Fibroblast of lung (primary cell): ENCODE measurements around the gene CLIP2. TPM values are rescaled to one million over a fixed set of nuclear protein-coding genes. Genes with fewer than 3 reads are reported as not detected.
"Not testable (repeated sequence)": the region's sequence is repeated elsewhere in the genome, so short reads cannot be mapped to it uniquely, and the experiment has no call there.

Source experiments
- DNase-seq, 2 donors: peaks; one replicate each; pipeline versions ENCODE4 v3.0.0 to v3.0.0-alpha.2; 2010; ENCODE audit warnings: low read depth in 2 of 2
- H2AFZ ChIP-seq: 2 replicates; pipeline ENCODE4 v1.5.1; 2012; ENCODE audit warnings: low read length, control low read depth, inconsistent platforms
- H3K27ac ChIP-seq: 2 replicates; pipeline ENCODE4 v1.5.1; 2011; ENCODE audit warnings: low read length, control low read depth; ENCODE audit not compliant: insufficient read depth
- H3K27me3 ChIP-seq: 2 replicates; pipeline ENCODE4 v1.5.1; 2011; ENCODE audit warnings: mild to moderate bottlenecking, low read length; ENCODE audit not compliant: control insufficient read depth, insufficient read depth
- H3K36me3 ChIP-seq: 2 replicates; pipeline ENCODE4 v1.5.1; 2011; ENCODE audit warnings: low read length; ENCODE audit not compliant: control insufficient read depth, insufficient read depth
- H3K4me1 ChIP-seq: 2 replicates; pipeline ENCODE4 v1.5.1; 2011; ENCODE audit warnings: low read length; ENCODE audit not compliant: control insufficient read depth, insufficient read depth; ENCODE audit errors: extremely low read depth
- H3K4me2 ChIP-seq: 2 replicates; pipeline ENCODE4 v1.5.1; 2011; ENCODE audit warnings: low read length, control low read depth; ENCODE audit not compliant: insufficient read depth; ENCODE audit errors: extremely low read depth
- H3K4me3 ChIP-seq, 4 experiments: fragments of 200-600 bp in 1 of 4; sonication (generic) in 1 of 4; replicated peaks in 1 of 4; 2 replicates each; pipeline ENCODE4 v1.5.1; 2011 to 2016; ENCODE audit warnings: low read length in 4 of 4, low read depth in 3 of 4, mild to moderate bottlenecking in 3 of 4, control low read depth in 2 of 4, inconsistent platforms in 1 of 4, mixed read lengths in 1 of 4; ENCODE audit not compliant: insufficient read depth in 1 of 4; ENCODE audit errors: control extremely low read depth in 1 of 4
- H3K79me2 ChIP-seq: 2 replicates; pipeline ENCODE4 v1.5.1; 2012; ENCODE audit warnings: mild to moderate bottlenecking, low read length, inconsistent platforms; ENCODE audit not compliant: control insufficient read depth, insufficient read depth
- H3K9ac ChIP-seq: 2 replicates; pipeline ENCODE4 v1.5.1; 2011; ENCODE audit warnings: mild to moderate bottlenecking, low read length, control low read depth; ENCODE audit not compliant: insufficient read depth
- H3K9me3 ChIP-seq: 2 replicates; pipeline ENCODE4 v1.5.1; 2012; ENCODE audit warnings: low read depth, low read length; ENCODE audit not compliant: control insufficient read depth, insufficient read depth
- H4K20me1 ChIP-seq: 2 replicates; pipeline ENCODE4 v1.5.1; 2011; ENCODE audit warnings: low read length; ENCODE audit not compliant: control insufficient read depth, insufficient read depth; ENCODE audit errors: extremely low read depth
- CTCF ChIP-seq, 2 donors: IDR thresholded peaks in 1 of 2; conservative IDR thresholded peaks in 1 of 2; 1 replicate in 1 of 2; 2 replicates in 1 of 2; pipeline ENCODE4 v1.5.1; 2011 to 2012; ENCODE audit warnings: low read length in 2 of 2, control low read depth in 1 of 2, inconsistent platforms in 1 of 2, low read depth in 1 of 2, mild to moderate bottlenecking in 1 of 2
- EZH2 ChIP-seq: IDR thresholded peaks from 2 replicates; pipeline ENCODE4 v1.5.1; 2012; ENCODE audit warnings: low read length, control low read depth, mild to moderate bottlenecking; ENCODE audit errors: missing control alignments
- polyA plus RNA-seq, 2 donors: library from polyadenylated mRNA; depleted of rRNA in 1 of 2; stranded (reverse) in 1 of 2; unstranded in 1 of 2; fragments of >200 nt; gene quantifications; 2 replicates each; pipeline ENCODE4 v1.2.1, GENCODE V29; 2011 to 2012; ENCODE audit warnings: missing spikeins in 1 of 2
- total RNA-seq: library from RNA; depleted of rRNA; stranded (reverse); fragments of >200 nt; gene quantifications from 2 replicates; pipeline ENCODE4 v1.2.1, GENCODE V29; 2014

The CLIP2 gene
- total and polyA plus RNA-seq, 2 donors (not counting 1 experiment from before 2014, with no cell fraction given): 13.1 to 77.8 TPM

- DNase-seq: no peak
Measured at GRCh38 chr7:74379938-74380337, 90.7 kb downstream of the CLIP2 start.

DNA sequence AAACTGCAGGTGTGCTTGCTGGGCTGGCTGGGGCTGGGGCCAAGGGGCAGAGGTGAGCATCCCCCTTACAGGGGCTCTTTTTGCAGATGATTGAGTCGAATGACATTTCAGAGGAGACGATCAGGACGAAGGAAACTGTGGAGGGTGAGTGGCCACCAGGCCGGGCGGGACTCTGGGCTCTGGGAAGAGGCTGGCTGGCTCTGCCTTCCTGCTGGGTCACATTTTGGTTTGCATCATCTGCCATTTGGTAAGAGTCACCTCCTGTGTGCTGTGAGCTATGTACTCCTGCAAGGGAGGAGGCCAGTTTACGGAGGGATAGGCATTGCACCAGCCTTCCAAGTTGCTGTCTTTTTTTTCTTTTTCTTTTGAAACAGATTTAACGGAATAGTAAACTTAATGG is 91.5 kb downstream of the CLIP2 start:
- H3K27me3 ChIP-seq: no peaks in the 10 kb centered on the region
- TF ChIP-seq EZH2 (no peak), CTCF (conservative IDR thresholded peaks at IDR 0.05 in 1 of 2, IDR thresholded peaks at IDR 0.05 in 1 of 2; ENCODE audit: low read depth in 1 of 2, low read length in 2 of 2) (no peak)
- peaks cover 10% of the 10 kb centered on the region for H3K36me3 ChIP-seq
- no peak overlapping the region for H3K4me3 ChIP-seq
- no peak overlapping the region for H2AFZ ChIP-seq
- no peaks in the 10 kb centered on the region for H3K4me1 ChIP-seq
- DNase-seq: no peak
- no peak overlapping the region for H3K4me2 ChIP-seq
- no peak overlapping the region for H3K9ac ChIP-seq
- H3K79me2 ChIP-seq: no peaks in the 10 kb centered on the region
- H3K27ac ChIP-seq: no peak overlapping the region
- H4K20me1 ChIP-seq: no peaks in the 10 kb centered on the region
- H3K9me3 ChIP-seq: no peaks in the 10 kb centered on the region

More at GRCh38 chr7:74379938-74380337, 90.7 kb downstream of the CLIP2 start:
- H4K20me1 ChIP-seq: no peaks in the 10 kb centered on the region
- no peak overlapping the region for H3K4me3 ChIP-seq
- no peaks in the 10 kb centered on the region for H3K9me3 ChIP-seq
- no peak overlapping the region for H3K27ac ChIP-seq
- no peak for TF ChIP-seq EZH2
- TF ChIP-seq CTCF (conservative IDR thresholded peaks at IDR 0.05 in 1 of 2, IDR thresholded peaks at IDR 0.05 in 1 of 2; ENCODE audit: low read depth in 1 of 2, low read length in 2 of 2): no peak
- no peak overlapping the region for H3K9ac ChIP-seq
- H3K4me1 ChIP-seq: no peaks in the 10 kb centered on the region
- no peaks in the 10 kb centered on the region for H3K79me2 ChIP-seq
- no peaks in the 10 kb centered on the region for H3K27me3 ChIP-seq
- no peak overlapping the region for H3K4me2 ChIP-seq
- H2AFZ ChIP-seq: no peak overlapping the region
- peaks cover 10% of the 10 kb centered on the region for H3K36me3 ChIP-seq

DNA sequence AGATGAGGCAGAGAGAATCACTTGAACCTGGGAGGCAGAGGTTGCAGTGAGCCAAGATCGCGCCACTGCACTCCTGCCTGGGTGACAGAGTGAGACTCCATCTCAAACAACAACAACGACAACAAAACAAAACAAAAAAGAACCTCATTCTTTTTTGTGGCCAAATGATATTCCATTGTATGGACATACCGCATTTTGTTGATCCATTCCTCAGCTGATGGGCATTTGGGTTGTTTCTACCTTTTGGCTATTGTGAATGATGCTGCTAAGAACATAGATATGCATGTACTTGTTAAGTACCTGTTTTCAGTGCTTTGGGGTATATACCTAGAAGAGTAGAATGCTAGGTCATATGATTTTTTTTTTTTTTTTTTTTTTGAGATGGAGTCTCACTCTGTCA is 94.9 kb downstream of the CLIP2 start:
- not testable (repeated sequence) for H3K27ac ChIP-seq, H3K79me2 ChIP-seq, H4K20me1 ChIP-seq, H3K4me1 ChIP-seq, H3K9me3 ChIP-seq, H3K27me3 ChIP-seq, DNase-seq, H2AFZ ChIP-seq, H3K4me2 ChIP-seq, H3K36me3 ChIP-seq, H3K4me3 ChIP-seq, H3K9ac ChIP-seq

GRCh38 chr7:74384854-74385253 is 95.6 kb downstream of the CLIP2 start:
- H4K20me1 ChIP-seq, H3K9ac ChIP-seq, H3K79me2 ChIP-seq, H2AFZ ChIP-seq, H3K36me3 ChIP-seq, H3K27me3 ChIP-seq, H3K27ac ChIP-seq, H3K4me1 ChIP-seq, H3K4me3 ChIP-seq, H3K9me3 ChIP-seq, DNase-seq, H3K4me2 ChIP-seq: not testable (repeated sequence)
